Measurements from ENCODE around the gene HES7.

HES7 gene

GRCh38 chr17:8148560-8148959 lies 24.7 kb upstream of the HES7 start:
- TF ChIP-seq CTCF (IDR thresholded peaks at IDR 0.05), result no peak

- no peak for TF ChIP-seq CTCF (IDR thresholded peaks at IDR 0.05)
These were observed 24.0 kb upstream of the HES7 start for GRCh38 chr17:8147805-8148404.

- TF ChIP-seq CTCF (IDR thresholded peaks at IDR 0.05), result no peak
These were observed 23.4 kb upstream of the HES7 start for GRCh38 chr17:8147141-8147804.

- no peak for TF ChIP-seq CTCF (IDR thresholded peaks at IDR 0.05)
These were observed 22.7 kb upstream of the HES7 start for GRCh38 chr17:8146381-8147140.

GRCh38 chr17:8145811-8146210 lies 21.9 kb upstream of the HES7 start:
- no peak for TF ChIP-seq CTCF (IDR thresholded peaks at IDR 0.05)

- TF ChIP-seq CTCF (IDR thresholded peaks at IDR 0.05), result no peak
These were observed 20.7 kb upstream of the HES7 start for GRCh38 chr17:8144401-8145231.

Measured in LNCAP (cell line).